ENCODE data around the gene TINAGL1. TPM values are rescaled to one million over a fixed set of nuclear protein-coding genes. Genes with fewer than 3 reads are reported as not detected.

The TINAGL1 gene
- total RNA-seq, 1 experiment from 2014 or later = 57.9 TPM

- H3K27me3 ChIP-seq (ENCODE audit: insufficient read depth, low read length) = no peaks in the 10 kb centered on the region
- TF ChIP-seq POLR2A (IDR thresholded peaks at IDR 0.05; ENCODE audit: borderline replicate concordance, extremely low read depth, insufficient read depth, insufficient read length) (no peak), EZH2phosphoT487 (IDR thresholded peaks at IDR 0.05; ENCODE audit: borderline replicate concordance) (no peak), SRF (IDR thresholded peaks at IDR 0.05; ENCODE audit: low read depth) (no peak), ZBTB33 (IDR thresholded peaks at IDR 0.05; ENCODE audit: extremely low read depth, insufficient replicate concordance, low read length) (no peak), CBX3 (IDR thresholded peaks at IDR 0.05; ENCODE audit: low read depth) (no peak), SP1 (IDR thresholded peaks at IDR 0.05; ENCODE audit: low read depth) (no peak), REST (IDR thresholded peaks at IDR 0.05; ENCODE audit: low read depth) (no peak), CTCF (IDR thresholded peaks at IDR 0.05 in 2 of 3, conservative IDR thresholded peaks at IDR 0.05 in 1 of 3; ENCODE audit: borderline replicate concordance in 1 of 3, insufficient read depth in 1 of 3, low read depth in 2 of 3, low read length in 2 of 3) (no peak), ZNF274 (IDR thresholded peaks at IDR 0.05; ENCODE audit: low read depth, low read length) (no peak), YY1 (IDR thresholded peaks at IDR 0.05; ENCODE audit: extremely low read depth, insufficient replicate concordance, low read depth, low read length) (no peak), FOSL1 (IDR thresholded peaks at IDR 0.05; ENCODE audit: low read depth) (no peak)
- no peak for ATAC-seq
- CTCF ChIA-PET = no interaction called here
- no peaks in the 10 kb centered on the region for H3K9me3 ChIP-seq (ENCODE audit: control insufficient read depth in 1 of 2, insufficient read depth in 1 of 2, low read depth in 1 of 2, low read length in 2 of 2)
- DNase-seq (ENCODE audit: low read depth, low spot score) = no peak
- H3K79me2 ChIP-seq (ENCODE audit: insufficient read depth, low read length) = no peaks in the 10 kb centered on the region
- no peak overlapping the region for H3K9ac ChIP-seq (ENCODE audit: low read length)
- RAD21 ChIA-PET (ENCODE audit: low non-redundant PET in 1 of 2, low total read pairs in 2 of 2, uncharacterized antibody in 2 of 2, unreplicated experiment in 2 of 2) = no interaction called here
- no peaks in the 10 kb centered on the region for H3K9me2 ChIP-seq (ENCODE audit: insufficient read depth)
- peaks cover 5 to 7% of the 10 kb centered on the region in 2 experiments; a peak in 3 of 4 replicates for H3K36me3 ChIP-seq (ENCODE audit: control insufficient read depth in 1 of 2, insufficient read depth in 2 of 2, low read length in 2 of 2)
- no TSS peak for BruUV-seq (replicated peaks)
- intact Hi-C loops (cut with micrococcal nuclease) = no loop called here
- H3K4me1 ChIP-seq (ENCODE audit: control insufficient read depth in 1 of 2, insufficient read depth in 2 of 2, low read length in 2 of 2) = no peaks in the 10 kb centered on the region; a peak in 1 of 4 replicates
- H3K4me2 ChIP-seq (ENCODE audit: low read length) = no peak overlapping the region
- H3K4me3 ChIP-seq (replicated peaks in 1 of 2; ENCODE audit: low read depth in 1 of 2, low read length in 2 of 2) = no peak overlapping the region
- H3K27ac ChIP-seq (ENCODE audit: low read depth, low read length) = no peak overlapping the region
- POLR2A ChIA-PET = no interaction called here
- H4K20me1 ChIP-seq (ENCODE audit: insufficient read depth) = no peaks in the 10 kb centered on the region
- H2AFZ ChIP-seq (ENCODE audit: low read depth, low read length, poor library complexity, severe bottlenecking) = no peak overlapping the region
These were observed 48.0 kb downstream of the TINAGL1 start for GRCh38 chr1:31624309-31624708.
